Glutamatergic neuron (in vitro differentiated cells): Measurements from ENCODE around the gene ALKBH4. TPM values are rescaled to one million over a fixed set of nuclear protein-coding genes. Genes with fewer than 3 reads are reported as not detected.

Source experiments
- DNase-seq: peaks from one replicate; pipeline ENCODE4 v3.0.0; 2022
- H3K27ac Mint-ChIP-seq: one replicate; pipeline ENCODE4 v1.8.0; 2020; ENCODE audit warnings: mild to moderate bottlenecking, mixed read lengths, inconsistent platforms; ENCODE audit not compliant: unreplicated experiment
- H3K27me3 Mint-ChIP-seq: one replicate; pipeline ENCODE4 v1.8.0; 2020; ENCODE audit warnings: mild to moderate bottlenecking, moderate library complexity, mixed read lengths, inconsistent platforms; ENCODE audit not compliant: unreplicated experiment
- H3K36me3 Mint-ChIP-seq: one replicate; pipeline ENCODE4 v1.8.0; 2020; ENCODE audit warnings: mild to moderate bottlenecking, mixed read lengths, inconsistent platforms; ENCODE audit not compliant: unreplicated experiment
- H3K4me1 Mint-ChIP-seq: one replicate; pipeline ENCODE4 v1.8.0; 2020; ENCODE audit warnings: mild to moderate bottlenecking, low read depth, mixed read lengths, inconsistent platforms; ENCODE audit not compliant: unreplicated experiment
- H3K4me3 Mint-ChIP-seq: one replicate; pipeline ENCODE4 v1.8.0; 2020; ENCODE audit warnings: mild to moderate bottlenecking, mixed read lengths, inconsistent platforms; ENCODE audit not compliant: unreplicated experiment
- H3K9me3 Mint-ChIP-seq: one replicate; pipeline ENCODE4 v1.8.0; 2020; ENCODE audit warnings: mild to moderate bottlenecking, moderate library complexity, mixed read lengths, inconsistent platforms; ENCODE audit not compliant: unreplicated experiment
- CTCF ChIP-seq: fragments of 200-600 bp; sonication (generic); IDR thresholded peaks from one replicate; pipeline ENCODE4 v1.5.0; 2021; ENCODE audit not compliant: partially characterized antibody, unreplicated experiment
- total RNA-seq: library from RNA; stranded (reverse); fragmentation: NEBNext Ultra II Directional; extraction: Animal tissue kit (Norgen Biotek cat#: 25700); gene quantifications from one replicate; pipeline ENCODE4 v1.2.1, GENCODE V29; 2021; ENCODE audit not compliant: unreplicated experiment

Gene ALKBH4
- total RNA-seq, 1 donor from 2014 or later, result 9.8 TPM

GRCh38 chr7:102426268-102427018, 38.2 kb downstream of the ALKBH4 start:
- H3K9me3 Mint-ChIP-seq, result peaks cover 29% of the 10 kb centered on the region
- DNase-seq, result no peak
- peaks cover 15% of the 10 kb centered on the region for H3K27me3 Mint-ChIP-seq
- H3K36me3 Mint-ChIP-seq, result no peaks in the 10 kb centered on the region
- peaks cover 29% of the 10 kb centered on the region for H3K4me1 Mint-ChIP-seq
- peak overlapping the region; percentile 78 for H3K4me3 Mint-ChIP-seq
- TF ChIP-seq CTCF, result no peak
- H3K27ac Mint-ChIP-seq, result peak overlapping the region; percentile 97

GRCh38 chr7:102425639-102426267, 38.9 kb downstream of the ALKBH4 start:
- H3K36me3 Mint-ChIP-seq, result peaks cover 3% of the 10 kb centered on the region
- H3K27ac Mint-ChIP-seq, result peak overlapping the region; percentile 97
- peak overlapping the region; percentile 78 for H3K4me3 Mint-ChIP-seq
- no peak for TF ChIP-seq CTCF
- peaks cover 27% of the 10 kb centered on the region for H3K4me1 Mint-ChIP-seq
- H3K9me3 Mint-ChIP-seq, result peaks cover 29% of the 10 kb centered on the region
- DNase-seq, result peak; percentile 77
- peaks cover 14% of the 10 kb centered on the region for H3K27me3 Mint-ChIP-seq

- peak overlapping the region; percentile 97 for H3K27ac Mint-ChIP-seq
- no peak for DNase-seq
- peaks cover 29% of the 10 kb centered on the region for H3K9me3 Mint-ChIP-seq
- peaks cover 5% of the 10 kb centered on the region for H3K36me3 Mint-ChIP-seq
- H3K4me3 Mint-ChIP-seq, result peak overlapping the region; percentile 78
- peaks cover 26% of the 10 kb centered on the region for H3K4me1 Mint-ChIP-seq
- H3K27me3 Mint-ChIP-seq, result peaks cover 14% of the 10 kb centered on the region
- no peak for TF ChIP-seq CTCF
These were observed 39.9 kb downstream of the ALKBH4 start for GRCh38 chr7:102424787-102425218.

GRCh38 chr7:102424129-102424551, 40.5 kb downstream of the ALKBH4 start:
- H3K27ac Mint-ChIP-seq, result peak overlapping the region; percentile 97
- H3K36me3 Mint-ChIP-seq, result peaks cover 5% of the 10 kb centered on the region
- peaks cover 14% of the 10 kb centered on the region for H3K27me3 Mint-ChIP-seq
- no peak for TF ChIP-seq CTCF
- DNase-seq, result peak; percentile 86
- H3K4me3 Mint-ChIP-seq, result peak overlapping the region; percentile 78
- peaks cover 26% of the 10 kb centered on the region for H3K4me1 Mint-ChIP-seq
- peaks cover 23% of the 10 kb centered on the region for H3K9me3 Mint-ChIP-seq

GRCh38 chr7:102421706-102422240, 42.9 kb downstream of the ALKBH4 start:
- no peak for DNase-seq
- no peak overlapping the region for H3K27ac Mint-ChIP-seq
- H3K27me3 Mint-ChIP-seq, result peaks cover 14% of the 10 kb centered on the region
- H3K4me3 Mint-ChIP-seq, result no peak overlapping the region
- H3K9me3 Mint-ChIP-seq, result peaks cover 26% of the 10 kb centered on the region
- H3K36me3 Mint-ChIP-seq, result peaks cover 5% of the 10 kb centered on the region
- TF ChIP-seq CTCF, result no peak
- H3K4me1 Mint-ChIP-seq, result peaks cover 26% of the 10 kb centered on the region
